Pulmonary artery endothelial cell (primary cell): ENCODE measurements around the gene POTEH. TPM values are rescaled to one million over a fixed set of nuclear protein-coding genes. Genes with fewer than 3 reads are reported as not detected.
"Not testable (repeated sequence)": the region's sequence is repeated elsewhere in the genome, so short reads cannot be mapped to it uniquely, and the experiment has no call there.

ENCODE experiments used
- DNase-seq: peaks from one replicate; pipeline ENCODE4 v3.0.0-alpha.2; 2011; ENCODE audit warnings: low read depth, low spot score
- total RNA-seq: library from RNA; depleted of rRNA; stranded (reverse); fragments of >200 nt; gene quantifications from 2 replicates; pipeline ENCODE4 v1.2.3, GENCODE V29; 2014

The POTEH gene
- not detected in 2 replicates for total RNA-seq

GRCh38 chr22:15689749-15690125 is at the start of gene POTEH:
Gene POTEH (plus strand): TSS chr22:15690026. CDS start chr22:15690078, 52 bp downstream.
- not testable (repeated sequence) for DNase-seq

GRCh38 chr22:15642288-15642861 is 47.5 kb upstream of the POTEH start:
- not testable (repeated sequence) for DNase-seq

- not testable (repeated sequence) for DNase-seq
These were observed 37.9 kb upstream of the POTEH start for GRCh38 chr22:15651954-15652353.

GRCh38 chr22:15652738-15653137 is 37.1 kb upstream of the POTEH start:
- DNase-seq, result not testable (repeated sequence)

GRCh38 chr22:15653241-15653640 is 36.6 kb upstream of the POTEH start:
- DNase-seq, result not testable (repeated sequence)

GRCh38 chr22:15661102-15661501 is 28.7 kb upstream of the POTEH start:
- DNase-seq, result not testable (repeated sequence)

- DNase-seq, result not testable (repeated sequence)
These were observed 25.1 kb upstream of the POTEH start for GRCh38 chr22:15664682-15665081.

- not testable (repeated sequence) for DNase-seq
These were observed 24.3 kb upstream of the POTEH start for GRCh38 chr22:15665478-15665877.

GRCh38 chr22:15669430-15669829 is 20.4 kb upstream of the POTEH start:
- DNase-seq, result not testable (repeated sequence)

- DNase-seq, result not testable (repeated sequence)
These were observed 10.1 kb upstream of the POTEH start for GRCh38 chr22:15679702-15680101.

GRCh38 chr22:15684115-15684514 is 5.7 kb upstream of the POTEH start:
- not testable (repeated sequence) for DNase-seq

GRCh38 chr22:15684695-15685094 is 5.1 kb upstream of the POTEH start:
- not testable (repeated sequence) for DNase-seq

- not testable (repeated sequence) for DNase-seq
These were observed 4.2 kb upstream of the POTEH start for GRCh38 chr22:15685641-15686040.

- not testable (repeated sequence) for DNase-seq
These were observed 2.7 kb upstream of the POTEH start for GRCh38 chr22:15687086-15687485.

GRCh38 chr22:15687676-15688075 is 2.1 kb upstream of the POTEH start:
- DNase-seq, result not testable (repeated sequence)

- not testable (repeated sequence) for DNase-seq
These were observed 1.7 kb upstream of the POTEH start for GRCh38 chr22:15688090-15688489.

GRCh38 chr22:15689012-15689748 is 646 bp upstream of the POTEH start:
- DNase-seq, result not testable (repeated sequence)

- DNase-seq, result not testable (repeated sequence)
These were observed 23.8 kb downstream of the POTEH start for GRCh38 chr22:15713600-15713999.

- DNase-seq, result not testable (repeated sequence)
These were observed 24.3 kb downstream of the POTEH start for GRCh38 chr22:15714125-15714524.

- DNase-seq, result not testable (repeated sequence)
These were observed 32.1 kb downstream of the POTEH start for GRCh38 chr22:15721884-15722283.

GRCh38 chr22:15729209-15729917 is 39.5 kb downstream of the POTEH start:
- DNase-seq, result not testable (repeated sequence)

GRCh38 chr22:15731023-15731422 is 41.2 kb downstream of the POTEH start:
- not testable (repeated sequence) for DNase-seq
